ENCODE data around the gene UBTD2.
A peak's percentile ranks its signal among the peaks of the same experiment; 100 is the strongest.

Gene UBTD2

GRCh38 chr5:172188033-172188892, 95.3 kb downstream of the UBTD2 start, which contains the start of gene STK10:
Gene STK10, minus strand, starts transcription at chr5:172188224. Its CDS starts 182 bp downstream, at chr5:172188042.
- peak; percentile 97 for TF ChIP-seq CTCF (IDR thresholded peaks at IDR 0.05; ENCODE audit: extremely low read depth, missing control alignments)
- DNase-seq (ENCODE audit: low spot score): peak; percentile 97

- TF ChIP-seq CTCF (IDR thresholded peaks at IDR 0.05; ENCODE audit: extremely low read depth, missing control alignments): no peak
- DNase-seq (ENCODE audit: low spot score): peak; percentile 72
Observed at GRCh38 chr5:172187118-172188032, 96.2 kb downstream of the UBTD2 start.

- no peak for DNase-seq (ENCODE audit: low spot score)
- no peak for TF ChIP-seq CTCF (IDR thresholded peaks at IDR 0.05; ENCODE audit: extremely low read depth, missing control alignments)
Observed at GRCh38 chr5:172186114-172186695, 97.4 kb downstream of the UBTD2 start.

GRCh38 chr5:172185096-172185461, 98.5 kb downstream of the UBTD2 start:
- no peak for TF ChIP-seq CTCF (IDR thresholded peaks at IDR 0.05; ENCODE audit: extremely low read depth, missing control alignments)
- DNase-seq (ENCODE audit: low spot score): no peak

GRCh38 chr5:172183881-172184280, 99.7 kb downstream of the UBTD2 start:
- TF ChIP-seq CTCF (IDR thresholded peaks at IDR 0.05; ENCODE audit: extremely low read depth, missing control alignments): no peak
- no peak for DNase-seq (ENCODE audit: low spot score)

GRCh38 chr5:172182291-172182690, 101.3 kb downstream of the UBTD2 start:
- no peak for TF ChIP-seq CTCF (IDR thresholded peaks at IDR 0.05; ENCODE audit: extremely low read depth, missing control alignments)

More at GRCh38 chr5:172182291-172182690, 101.3 kb downstream of the UBTD2 start:
- no peak for DNase-seq (ENCODE audit: low spot score)
